HepG2 (cell line): Measurements from ENCODE around the gene ZNF503. TPM values are rescaled to one million over a fixed set of nuclear protein-coding genes. Genes with fewer than 3 reads are reported as not detected.

Source experiments
- ERF ChIP-seq: IDR thresholded peaks from 2 replicates; pipeline ENCODE4 v1.6.1; 2018; ENCODE audit warnings: missing biosample characterization, missing genetic modification reagents
- FIP1L1 ChIP-seq: fragments of 200-400 bp; formaldehyde crosslinking; IDR thresholded peaks from 2 replicates; pipeline ENCODE4 v1.6.1; 2018; ENCODE audit warnings: low read depth, mild to moderate bottlenecking, low read length, moderate library complexity, borderline replicate concordance; ENCODE audit not compliant: insufficient read depth
- JUN ChIP-seq: sonication (generic); formaldehyde crosslinking; IDR thresholded peaks from 2 replicates; pipeline ENCODE4 v1.4.0; 2020; ENCODE audit warnings: mild to moderate bottlenecking, missing genetic modification reagents
- KDM6A ChIP-seq: IDR thresholded peaks from 2 replicates; pipeline ENCODE4 v1.6.1; 2016; ENCODE audit warnings: low read depth
- SOX13 ChIP-seq, 3 experiments: fragments of 450-650 bp in 1 of 3; sonication (generic) in 1 of 3; formaldehyde crosslinking in 1 of 3; IDR thresholded peaks in 2 of 3; conservative IDR thresholded peaks in 1 of 3; 2 replicates each; pipeline versions ENCODE4 v1.5.0 to v1.6.1; 2016 to 2020; ENCODE audit warnings: antibody characterized with exemption in 1 of 3, mild to moderate bottlenecking in 1 of 3, missing compliant biosample characterization in 1 of 3, missing genetic modification reagents in 1 of 3, moderate library complexity in 1 of 3
- STAG1 ChIP-seq: sonication (generic); formaldehyde crosslinking; IDR thresholded peaks from 2 replicates; pipeline ENCODE4 v1.4.0; 2020; ENCODE audit warnings: missing genetic modification reagents
- TAF1 ChIP-seq: sonication (generic); formaldehyde crosslinking; IDR thresholded peaks from 2 replicates; pipeline ENCODE4 v1.4.0; 2020; ENCODE audit warnings: missing genetic modification reagents
- YEATS2 ChIP-seq: sonication (generic); formaldehyde crosslinking; IDR thresholded peaks from 2 replicates; pipeline ENCODE4 v1.4.0; 2020; ENCODE audit warnings: missing genetic modification reagents, borderline replicate concordance
- ZBTB3 ChIP-seq: sonication (generic); formaldehyde crosslinking; IDR thresholded peaks from 2 replicates; pipeline ENCODE4 v1.4.0; 2020; ENCODE audit warnings: low read depth, mild to moderate bottlenecking, moderate library complexity, missing genetic modification reagents, borderline replicate concordance
- polyA plus RNA-seq, 8 experiments: library from polyadenylated mRNA; depleted of rRNA in 3 of 8; stranded (reverse) in 7 of 8; unstranded in 1 of 8; fragments of >200 nt; fragmentation: Illumina TruSeq in 4 of 8; extraction: Trizol in 4 of 8; gene quantifications; 2 replicates each; pipeline versions ENCODE4 v1.2.1 to v1.2.3, GENCODE V29; 2011 to 2016; ENCODE audit warnings: low read depth in 4 of 8, missing spikeins in 1 of 8, mixed read lengths in 1 of 8; ENCODE audit not compliant: insufficient read depth in 1 of 8
- total RNA-seq, 5 experiments: library from RNA; depleted of rRNA; stranded (reverse); fragments of >200 nt; fragmentation: Illumina TruSeq; extraction: Trizol; gene quantifications; 2 replicates each; pipeline ENCODE4 v1.2.3, GENCODE V29; 2016; ENCODE audit warnings: low read depth in 1 of 5
- TF ChIP-seq, protein P1 (sequence below): sonication (generic); formaldehyde crosslinking; IDR thresholded peaks from 2 replicates; pipeline ENCODE4 v1.4.0; 2020; ENCODE audit warnings: missing genetic modification reagents
- TF ChIP-seq, protein P2 (sequence below): sonication (generic); formaldehyde crosslinking; IDR thresholded peaks from 2 replicates; pipeline ENCODE4 v1.8.0; 2022; ENCODE audit warnings: missing genetic modification reagents, mild to moderate bottlenecking, moderate library complexity, borderline replicate concordance
- TF ChIP-seq, protein P3 (sequence below): sonication (generic); formaldehyde crosslinking; IDR thresholded peaks from 2 replicates; pipeline ENCODE4 v1.4.0; 2020; ENCODE audit warnings: missing genetic modification reagents, borderline replicate concordance

Gene ZNF503
- total and polyA plus RNA-seq, 2 of the 13 experiments (the other 11 are each of a cell fraction or from before 2014, with no cell fraction given) = 2.7 to 8.3 TPM

DNA sequence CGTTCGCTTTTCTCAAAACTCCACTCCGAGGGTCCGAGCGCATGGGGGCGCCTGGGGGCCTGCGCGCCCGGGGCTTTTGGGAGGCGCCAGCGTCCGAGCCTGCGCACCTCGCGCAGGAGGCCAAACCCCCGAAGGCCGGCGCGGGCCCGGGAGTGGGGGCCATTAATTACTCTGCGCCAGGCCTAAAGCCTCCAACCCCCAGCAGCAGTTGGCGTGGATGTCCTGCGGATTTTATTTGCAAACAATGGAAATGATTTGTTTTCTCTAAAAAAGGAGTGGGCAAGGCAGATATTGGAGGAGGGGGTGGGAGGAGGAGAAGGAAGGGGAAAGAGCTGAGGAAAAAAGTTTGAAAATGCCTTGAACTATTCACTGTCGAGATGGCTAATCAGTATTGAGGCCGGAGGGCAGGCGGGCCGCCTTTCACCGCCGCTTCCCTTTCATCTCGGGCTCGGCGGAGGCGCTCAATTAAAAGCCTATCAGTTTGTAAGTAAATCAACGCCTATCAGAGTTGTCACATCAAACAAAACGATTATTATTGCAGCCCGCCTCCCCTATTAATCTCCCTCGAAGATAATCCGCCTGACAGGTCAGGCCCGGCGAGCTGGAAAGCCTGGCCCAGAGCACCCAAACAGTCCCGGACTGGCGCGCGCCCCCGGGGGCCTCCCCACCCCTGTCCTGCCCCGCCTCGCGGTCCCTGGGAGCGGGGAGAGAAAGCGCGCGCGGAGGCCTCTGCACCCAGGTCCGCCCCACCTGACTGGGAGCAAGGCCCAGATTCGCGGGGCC lies 3.4 kb upstream of the ZNF503 start (continued):
- TF ChIP-seq, protein P1, sequence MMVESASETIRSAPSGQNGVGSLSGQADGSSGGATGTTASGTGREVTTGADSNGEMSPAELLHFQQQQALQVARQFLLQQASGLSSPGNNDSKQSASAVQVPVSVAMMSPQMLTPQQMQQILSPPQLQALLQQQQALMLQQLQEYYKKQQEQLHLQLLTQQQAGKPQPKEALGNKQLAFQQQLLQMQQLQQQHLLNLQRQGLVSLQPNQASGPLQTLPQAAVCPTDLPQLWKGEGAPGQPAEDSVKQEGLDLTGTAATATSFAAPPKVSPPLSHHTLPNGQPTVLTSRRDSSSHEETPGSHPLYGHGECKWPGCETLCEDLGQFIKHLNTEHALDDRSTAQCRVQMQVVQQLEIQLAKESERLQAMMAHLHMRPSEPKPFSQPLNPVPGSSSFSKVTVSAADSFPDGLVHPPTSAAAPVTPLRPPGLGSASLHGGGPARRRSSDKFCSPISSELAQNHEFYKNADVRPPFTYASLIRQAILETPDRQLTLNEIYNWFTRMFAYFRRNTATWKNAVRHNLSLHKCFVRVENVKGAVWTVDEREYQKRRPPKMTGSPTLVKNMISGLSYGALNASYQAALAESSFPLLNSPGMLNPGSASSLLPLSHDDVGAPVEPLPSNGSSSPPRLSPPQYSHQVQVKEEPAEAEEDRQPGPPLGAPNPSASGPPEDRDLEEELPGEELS (CRISPR knock-in tag) = peak; percentile 74
- TF ChIP-seq TAF1 = no peak
- TF ChIP-seq KDM6A (CRISPR knock-in tag) = no peak
- 0 out of 2 replicates have a peak, but pooled peaks have one; percentile 68 for TF ChIP-seq ZBTB3
- no peak; the same call in none of the 2 replicates for TF ChIP-seq YEATS2 (CRISPR knock-in tag)
- peak; percentile 64 for TF ChIP-seq STAG1 (CRISPR knock-in tag)
- TF ChIP-seq, protein P2, sequence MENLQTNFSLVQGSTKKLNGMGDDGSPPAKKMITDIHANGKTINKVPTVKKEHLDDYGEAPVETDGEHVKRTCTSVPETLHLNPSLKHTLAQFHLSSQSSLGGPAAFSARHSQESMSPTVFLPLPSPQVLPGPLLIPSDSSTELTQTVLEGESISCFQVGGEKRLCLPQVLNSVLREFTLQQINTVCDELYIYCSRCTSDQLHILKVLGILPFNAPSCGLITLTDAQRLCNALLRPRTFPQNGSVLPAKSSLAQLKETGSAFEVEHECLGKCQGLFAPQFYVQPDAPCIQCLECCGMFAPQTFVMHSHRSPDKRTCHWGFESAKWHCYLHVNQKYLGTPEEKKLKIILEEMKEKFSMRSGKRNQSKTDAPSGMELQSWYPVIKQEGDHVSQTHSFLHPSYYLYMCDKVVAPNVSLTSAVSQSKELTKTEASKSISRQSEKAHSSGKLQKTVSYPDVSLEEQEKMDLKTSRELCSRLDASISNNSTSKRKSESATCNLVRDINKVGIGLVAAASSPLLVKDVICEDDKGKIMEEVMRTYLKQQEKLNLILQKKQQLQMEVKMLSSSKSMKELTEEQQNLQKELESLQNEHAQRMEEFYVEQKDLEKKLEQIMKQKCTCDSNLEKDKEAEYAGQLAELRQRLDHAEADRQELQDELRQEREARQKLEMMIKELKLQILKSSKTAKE (CRISPR knock-in tag) = no peak
- TF ChIP-seq JUN (CRISPR knock-in tag) = no peak
- TF ChIP-seq SOX13 (IDR thresholded peaks at IDR 0.05) = peak; percentile 13; the same call in 1 of the 2 replicates
- TF ChIP-seq SOX13 (CRISPR knock-in tag; conservative IDR thresholded peaks at IDR 0.05 in 1 of 2, IDR thresholded peaks at IDR 0.05 in 1 of 2) = peak in 1 of 2 experiments; percentile 72; a peak in 2 of 4 replicates
- TF ChIP-seq FIP1L1 = no peak; the same call in 1 of the 2 replicates
- peak; percentile 67 for TF ChIP-seq ERF (CRISPR knock-in tag)
- TF ChIP-seq, protein P3, sequence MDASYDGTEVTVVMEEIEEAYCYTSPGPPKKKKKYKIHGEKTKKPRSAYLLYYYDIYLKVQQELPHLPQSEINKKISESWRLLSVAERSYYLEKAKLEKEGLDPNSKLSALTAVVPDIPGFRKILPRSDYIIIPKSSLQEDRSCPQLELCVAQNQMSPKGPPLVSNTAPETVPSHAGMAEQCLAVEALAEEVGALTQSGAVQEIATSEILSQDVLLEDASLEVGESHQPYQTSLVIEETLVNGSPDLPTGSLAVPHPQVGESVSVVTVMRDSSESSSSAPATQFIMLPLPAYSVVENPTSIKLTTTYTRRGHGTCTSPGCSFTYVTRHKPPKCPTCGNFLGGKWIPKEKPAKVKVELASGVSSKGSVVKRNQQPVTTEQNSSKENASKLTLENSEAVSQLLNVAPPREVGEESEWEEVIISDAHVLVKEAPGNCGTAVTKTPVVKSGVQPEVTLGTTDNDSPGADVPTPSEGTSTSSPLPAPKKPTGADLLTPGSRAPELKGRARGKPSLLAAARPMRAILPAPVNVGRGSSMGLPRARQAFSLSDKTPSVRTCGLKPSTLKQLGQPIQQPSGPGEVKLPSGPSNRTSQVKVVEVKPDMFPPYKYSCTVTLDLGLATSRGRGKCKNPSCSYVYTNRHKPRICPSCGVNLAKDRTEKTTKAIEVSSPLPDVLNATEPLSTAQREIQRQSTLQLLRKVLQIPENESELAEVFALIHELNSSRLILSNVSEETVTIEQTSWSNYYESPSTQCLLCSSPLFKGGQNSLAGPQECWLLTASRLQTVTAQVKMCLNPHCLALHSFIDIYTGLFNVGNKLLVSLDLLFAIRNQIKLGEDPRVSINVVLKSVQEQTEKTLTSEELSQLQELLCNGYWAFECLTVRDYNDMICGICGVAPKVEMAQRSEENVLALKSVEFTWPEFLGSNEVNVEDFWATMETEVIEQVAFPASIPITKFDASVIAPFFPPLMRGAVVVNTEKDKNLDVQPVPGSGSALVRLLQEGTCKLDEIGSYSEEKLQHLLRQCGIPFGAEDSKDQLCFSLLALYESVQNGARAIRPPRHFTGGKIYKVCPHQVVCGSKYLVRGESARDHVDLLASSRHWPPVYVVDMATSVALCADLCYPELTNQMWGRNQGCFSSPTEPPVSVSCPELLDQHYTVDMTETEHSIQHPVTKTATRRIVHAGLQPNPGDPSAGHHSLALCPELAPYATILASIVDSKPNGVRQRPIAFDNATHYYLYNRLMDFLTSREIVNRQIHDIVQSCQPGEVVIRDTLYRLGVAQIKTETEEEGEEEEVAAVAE (CRISPR knock-in tag) = no peak
